GM21360 (cell line): Measurements from ENCODE around the gene TSSK1B.
"Not testable (repeated sequence)": the region's sequence is repeated elsewhere in the genome, so short reads cannot be mapped to it uniquely, and the experiment has no call there.

ENCODE experiments used
- ATAC-seq: cut with Tn5 transposase; IDR thresholded peaks from one replicate; pipeline ENCODE4 v1.9.1; 2021; ENCODE audit warnings: mild to moderate bottlenecking, moderate library complexity; ENCODE audit not compliant: unreplicated experiment

TSSK1B gene

GRCh38 chr5:113404269-113404668 lies 30.5 kb downstream of the TSSK1B start:
- no peak for ATAC-seq

GRCh38 chr5:113397986-113398385 lies 36.8 kb downstream of the TSSK1B start:
- not testable (repeated sequence) for ATAC-seq

- no peak for ATAC-seq
Measured at GRCh38 chr5:113397046-113397445, 37.7 kb downstream of the TSSK1B start.

- ATAC-seq: no peak
Measured at GRCh38 chr5:113394658-113395057, 40.1 kb downstream of the TSSK1B start.

- ATAC-seq: peak; percentile 81
Measured at GRCh38 chr5:113390224-113390623, 44.6 kb downstream of the TSSK1B start.

GRCh38 chr5:113389116-113389515 lies 45.7 kb downstream of the TSSK1B start:
- no peak for ATAC-seq

- ATAC-seq: no peak
Measured at GRCh38 chr5:113387844-113388243, 46.9 kb downstream of the TSSK1B start.

GRCh38 chr5:113384782-113385285 lies 50.0 kb downstream of the TSSK1B start:
- ATAC-seq: no peak

GRCh38 chr5:113382731-113383130 lies 52.1 kb downstream of the TSSK1B start:
- ATAC-seq: no peak
